ENCODE measurements around the gene CUX1. TPM values are rescaled to one million over a fixed set of nuclear protein-coding genes. Genes with fewer than 3 reads are reported as not detected.
A peak's percentile ranks its signal among the peaks of the same experiment; 100 is the strongest.

The CUX1 gene, protein sequence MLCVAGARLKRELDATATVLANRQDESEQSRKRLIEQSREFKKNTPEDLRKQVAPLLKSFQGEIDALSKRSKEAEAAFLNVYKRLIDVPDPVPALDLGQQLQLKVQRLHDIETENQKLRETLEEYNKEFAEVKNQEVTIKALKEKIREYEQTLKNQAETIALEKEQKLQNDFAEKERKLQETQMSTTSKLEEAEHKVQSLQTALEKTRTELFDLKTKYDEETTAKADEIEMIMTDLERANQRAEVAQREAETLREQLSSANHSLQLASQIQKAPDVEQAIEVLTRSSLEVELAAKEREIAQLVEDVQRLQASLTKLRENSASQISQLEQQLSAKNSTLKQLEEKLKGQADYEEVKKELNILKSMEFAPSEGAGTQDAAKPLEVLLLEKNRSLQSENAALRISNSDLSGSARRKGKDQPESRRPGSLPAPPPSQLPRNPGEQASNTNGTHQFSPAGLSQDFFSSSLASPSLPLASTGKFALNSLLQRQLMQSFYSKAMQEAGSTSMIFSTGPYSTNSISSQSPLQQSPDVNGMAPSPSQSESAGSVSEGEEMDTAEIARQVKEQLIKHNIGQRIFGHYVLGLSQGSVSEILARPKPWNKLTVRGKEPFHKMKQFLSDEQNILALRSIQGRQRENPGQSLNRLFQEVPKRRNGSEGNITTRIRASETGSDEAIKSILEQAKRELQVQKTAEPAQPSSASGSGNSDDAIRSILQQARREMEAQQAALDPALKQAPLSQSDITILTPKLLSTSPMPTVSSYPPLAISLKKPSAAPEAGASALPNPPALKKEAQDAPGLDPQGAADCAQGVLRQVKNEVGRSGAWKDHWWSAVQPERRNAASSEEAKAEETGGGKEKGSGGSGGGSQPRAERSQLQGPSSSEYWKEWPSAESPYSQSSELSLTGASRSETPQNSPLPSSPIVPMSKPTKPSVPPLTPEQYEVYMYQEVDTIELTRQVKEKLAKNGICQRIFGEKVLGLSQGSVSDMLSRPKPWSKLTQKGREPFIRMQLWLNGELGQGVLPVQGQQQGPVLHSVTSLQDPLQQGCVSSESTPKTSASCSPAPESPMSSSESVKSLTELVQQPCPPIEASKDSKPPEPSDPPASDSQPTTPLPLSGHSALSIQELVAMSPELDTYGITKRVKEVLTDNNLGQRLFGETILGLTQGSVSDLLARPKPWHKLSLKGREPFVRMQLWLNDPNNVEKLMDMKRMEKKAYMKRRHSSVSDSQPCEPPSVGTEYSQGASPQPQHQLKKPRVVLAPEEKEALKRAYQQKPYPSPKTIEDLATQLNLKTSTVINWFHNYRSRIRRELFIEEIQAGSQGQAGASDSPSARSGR (N-terminal part only)
- total RNA-seq (86.5 and 89.4 TPM in 2 replicates), polyA plus RNA-seq (7.5 and 10.8 TPM in 2 replicates), polyA minus RNA-seq (23.2 and 38.0 TPM in 2 replicates)
- 22.6 TPM for total RNA-seq (2013)

GRCh38 chr7:101817471-101818286 is at the start of gene CUX1:
Gene CUX1, plus strand, starts transcription at chr7:101817626. Its CDS starts 14 bp downstream, at chr7:101817640.
- no peaks in the 10 kb centered on the region for H3K9me3 ChIP-seq (ENCODE audit: control extremely low read depth in 1 of 3, control insufficient read depth in 2 of 3, insufficient read depth in 1 of 3, low read length in 2 of 3)
- ChIA-PET POLR2A (interaction anchor here (0.6 to 1.7 kb wide), 2 partner anchors 64 to 74 kb away, joined by 4 to 5 read pairs; no protein-coding TSS in a partner anchor), CTCF (interaction anchor here (0.5 to 4.5 kb wide), 6 partner anchors 34 to 419 kb away, joined by 3 to 25 read pairs (median 6); no protein-coding TSS in a partner anchor)
- H3K36me3 ChIP-seq (replicated peaks in 1 of 2; ENCODE audit: control extremely low read depth in 1 of 2, control insufficient read depth in 1 of 2, extremely low read depth in 1 of 2, insufficient read depth in 2 of 2, low read length in 1 of 2): no peaks in the 10 kb centered on the region
- H3K79me2 ChIP-seq (ENCODE audit: control insufficient read depth, insufficient read depth, low read length): peaks cover 56% of the 10 kb centered on the region
- peak within 1 kb of the TSS; percentile 69 for H3K9ac ChIP-seq (ENCODE audit: low read length)
- H2AFZ ChIP-seq (ENCODE audit: insufficient read depth, low read depth, low read length, poor library complexity, severe bottlenecking): peak within 1 kb of the TSS; percentile 50
- no peaks in the 10 kb centered on the region for H3K27me3 ChIP-seq (replicated peaks in 1 of 4; ENCODE audit: control extremely low read depth in 1 of 4, control insufficient read depth in 3 of 4, insufficient read depth in 4 of 4, low read length in 3 of 4)
- intact Hi-C loops (cut with micrococcal nuclease): no loop called here
- H3K4me3 ChIP-seq (ENCODE audit: control extremely low read depth in 1 of 5, extremely low read depth in 1 of 5, insufficient read depth in 1 of 5, low read depth in 2 of 5, low read length in 4 of 5): peak within 1 kb of the TSS; percentile 14 to 69 (median 60)
- Mint-ChIP-seq H3K4me1 (peaks cover 31% of the 10 kb centered on the region), H3K4me3 (peak within 1 kb of the TSS; percentile 87), H3K9me3 (ENCODE audit: insufficient read depth) (no peaks in the 10 kb centered on the region), H3K27me3 (no peaks in the 10 kb centered on the region), H3K27ac (peak within 1 kb of the TSS; percentile 82)
- peaks cover 7 to 16% of the 10 kb centered on the region in 2 donors for H3K4me1 ChIP-seq (ENCODE audit: control insufficient read depth in 2 of 2, insufficient read depth in 2 of 2, low read length in 2 of 2)
- H3K27ac ChIP-seq (ENCODE audit: low read length in 2 of 2): no peak within 1 kb of the TSS
- H4K20me1 ChIP-seq (ENCODE audit: control insufficient read depth, insufficient read depth, low read length, poor library complexity, severe bottlenecking): peaks cover 39% of the 10 kb centered on the region
- 1% methylated on average over 38 of the region's 49 CpGs for WGBS (ENCODE audit: insufficient coverage)
- TF ChIP-seq CTCF (IDR thresholded peaks at IDR 0.05) (no peak), EZH2 (IDR thresholded peaks at IDR 0.05; ENCODE audit: borderline replicate concordance, insufficient read depth, low read depth, low read length, poor library complexity, severe bottlenecking) (no peak)
- H3K4me2 ChIP-seq (replicated peaks; ENCODE audit: low read depth, low read length, poor library complexity, severe bottlenecking): peak within 1 kb of the TSS; percentile 97
- ATAC-seq (ENCODE audit: low read depth) (no peak), DNase-seq (peak; percentile 68)
